Measurements from ENCODE around the gene CCNF. TPM values are rescaled to one million over a fixed set of nuclear protein-coding genes. Genes with fewer than 3 reads are reported as not detected.

Gene CCNF
- total RNA-seq, 1 donor from 2014 or later: 6.8 TPM

- Histone ChIP-seq H3K9me3 (ENCODE audit: control insufficient read depth in 3 of 3, low read length in 3 of 3) (no peaks in the 10 kb centered on the region), H3K36me3 (ENCODE audit: control insufficient read depth in 3 of 3, insufficient read depth in 3 of 3, low read length in 3 of 3) (no peaks in the 10 kb centered on the region), H3K4me1 (ENCODE audit: control insufficient read depth in 3 of 3, insufficient read depth in 3 of 3, low read length in 3 of 3) (peaks cover 29 to 65% (median 49%) of the 10 kb centered on the region in 3 donors), H3K9ac (ENCODE audit: low read depth in 1 of 3, low read length in 3 of 3) (no peak overlapping the region), H3K27ac (ENCODE audit: low read depth, low read length) (no peak overlapping the region), H3K27me3 (ENCODE audit: control insufficient read depth in 3 of 3, insufficient read depth in 3 of 3, low read length in 3 of 3) (peaks cover 14 to 43% (median 35%) of the 10 kb centered on the region in 3 donors), H3K4me3 (ENCODE audit: low read length in 3 of 3) (no peak overlapping the region)
Measured at GRCh38 chr16:2470603-2471015, 41.4 kb downstream of the CCNF start.

- Histone ChIP-seq H3K4me1 (ENCODE audit: control insufficient read depth in 3 of 3, insufficient read depth in 3 of 3, low read length in 3 of 3) (peaks cover 34 to 70% (median 55%) of the 10 kb centered on the region in 3 donors), H3K9me3 (ENCODE audit: control insufficient read depth in 3 of 3, low read length in 3 of 3) (no peaks in the 10 kb centered on the region), H3K36me3 (ENCODE audit: control insufficient read depth in 3 of 3, insufficient read depth in 3 of 3, low read length in 3 of 3) (no peaks in the 10 kb centered on the region), H3K4me3 (ENCODE audit: low read length in 3 of 3) (no peak within 1 kb of the TSS), H3K27ac (ENCODE audit: low read depth, low read length) (no peak within 1 kb of the TSS), H3K27me3 (ENCODE audit: control insufficient read depth in 3 of 3, insufficient read depth in 3 of 3, low read length in 3 of 3) (peaks cover 14 to 43% (median 35%) of the 10 kb centered on the region in 3 donors), H3K9ac (ENCODE audit: low read depth in 1 of 3, low read length in 3 of 3) (peak within 1 kb of the TSS in 1 of 3 donors; percentile 45)
Measured at GRCh38 chr16:2471016-2471652, 41.9 kb downstream of the CCNF start, which contains the start of gene NTN3. NTN3 (plus strand) TSS chr16:2471297; CDS start chr16:2471702, 405 bp downstream.

GRCh38 chr16:2471653-2472487, 42.6 kb downstream of the CCNF start:
- Histone ChIP-seq H3K9ac (ENCODE audit: low read depth in 1 of 3, low read length in 3 of 3) (peak overlapping the region in 1 of 3 donors; percentile 45), H3K36me3 (ENCODE audit: control insufficient read depth in 3 of 3, insufficient read depth in 3 of 3, low read length in 3 of 3) (no peaks in the 10 kb centered on the region), H3K27ac (ENCODE audit: low read depth, low read length) (no peak overlapping the region), H3K27me3 (ENCODE audit: control insufficient read depth in 3 of 3, insufficient read depth in 3 of 3, low read length in 3 of 3) (peaks cover 14 to 43% (median 35%) of the 10 kb centered on the region in 3 donors), H3K4me1 (ENCODE audit: control insufficient read depth in 3 of 3, insufficient read depth in 3 of 3, low read length in 3 of 3) (peaks cover 34 to 74% (median 55%) of the 10 kb centered on the region in 3 donors), H3K9me3 (ENCODE audit: control insufficient read depth in 3 of 3, low read length in 3 of 3) (no peaks in the 10 kb centered on the region), H3K4me3 (ENCODE audit: low read length in 3 of 3) (no peak overlapping the region)

GRCh38 chr16:2472488-2472864, 43.2 kb downstream of the CCNF start:
- Histone ChIP-seq H3K4me1 (ENCODE audit: control insufficient read depth in 3 of 3, insufficient read depth in 3 of 3, low read length in 3 of 3) (peaks cover 34 to 70% (median 51%) of the 10 kb centered on the region in 3 donors), H3K9ac (ENCODE audit: low read depth in 1 of 3, low read length in 3 of 3) (peak overlapping the region in 1 of 3 donors; percentile 33), H3K27me3 (ENCODE audit: control insufficient read depth in 3 of 3, insufficient read depth in 3 of 3, low read length in 3 of 3) (peaks cover 14 to 43% (median 35%) of the 10 kb centered on the region in 3 donors), H3K4me3 (ENCODE audit: low read length in 3 of 3) (no peak overlapping the region), H3K27ac (ENCODE audit: low read depth, low read length) (no peak overlapping the region), H3K36me3 (ENCODE audit: control insufficient read depth in 3 of 3, insufficient read depth in 3 of 3, low read length in 3 of 3) (no peaks in the 10 kb centered on the region), H3K9me3 (ENCODE audit: control insufficient read depth in 3 of 3, low read length in 3 of 3) (no peaks in the 10 kb centered on the region)

GRCh38 chr16:2472885-2473445, 43.7 kb downstream of the CCNF start:
- H3K4me1 ChIP-seq (ENCODE audit: control insufficient read depth in 3 of 3, insufficient read depth in 3 of 3, low read length in 3 of 3): peaks cover 34 to 67% (median 49%) of the 10 kb centered on the region in 3 donors
- H3K27me3 ChIP-seq (ENCODE audit: control insufficient read depth in 3 of 3, insufficient read depth in 3 of 3, low read length in 3 of 3): peaks cover 14 to 43% (median 35%) of the 10 kb centered on the region in 3 donors
- H3K4me3 ChIP-seq (ENCODE audit: low read length in 3 of 3): no peak overlapping the region

GRCh38 chr16:2473446-2473926, 44.2 kb downstream of the CCNF start:
- no peak overlapping the region for H3K9ac ChIP-seq (ENCODE audit: low read depth in 1 of 3, low read length in 3 of 3)
- H3K27me3 ChIP-seq (ENCODE audit: control insufficient read depth in 3 of 3, insufficient read depth in 3 of 3, low read length in 3 of 3): peaks cover 14 to 40% (median 32%) of the 10 kb centered on the region in 3 donors
- peaks cover 34 to 62% (median 44%) of the 10 kb centered on the region in 3 donors for H3K4me1 ChIP-seq (ENCODE audit: control insufficient read depth in 3 of 3, insufficient read depth in 3 of 3, low read length in 3 of 3)
- H3K36me3 ChIP-seq (ENCODE audit: control insufficient read depth in 3 of 3, insufficient read depth in 3 of 3, low read length in 3 of 3): no peaks in the 10 kb centered on the region
- no peak overlapping the region for H3K4me3 ChIP-seq (ENCODE audit: low read length in 3 of 3)
- H3K27ac ChIP-seq (ENCODE audit: low read depth, low read length): no peak overlapping the region
- no peaks in the 10 kb centered on the region for H3K9me3 ChIP-seq (ENCODE audit: control insufficient read depth in 3 of 3, low read length in 3 of 3)

More at GRCh38 chr16:2472885-2473445, 43.7 kb downstream of the CCNF start:
- Histone ChIP-seq H3K36me3 (ENCODE audit: control insufficient read depth in 3 of 3, insufficient read depth in 3 of 3, low read length in 3 of 3) (no peaks in the 10 kb centered on the region), H3K27ac (ENCODE audit: low read depth, low read length) (no peak overlapping the region), H3K9ac (ENCODE audit: low read depth in 1 of 3, low read length in 3 of 3) (no peak overlapping the region), H3K9me3 (ENCODE audit: control insufficient read depth in 3 of 3, low read length in 3 of 3) (no peaks in the 10 kb centered on the region)

GRCh38 chr16:2473999-2474876, 45.0 kb downstream of the CCNF start:
- Histone ChIP-seq H3K9me3 (ENCODE audit: control insufficient read depth in 3 of 3, low read length in 3 of 3) (no peaks in the 10 kb centered on the region), H3K4me3 (ENCODE audit: low read length in 3 of 3) (peak overlapping the region; percentile 68 to 75 (median 74)), H3K4me1 (ENCODE audit: control insufficient read depth in 3 of 3, insufficient read depth in 3 of 3, low read length in 3 of 3) (peaks cover 29 to 55% (median 39%) of the 10 kb centered on the region in 3 donors), H3K27ac (ENCODE audit: low read depth, low read length) (peak overlapping the region; percentile 64), H3K36me3 (ENCODE audit: control insufficient read depth in 3 of 3, insufficient read depth in 3 of 3, low read length in 3 of 3) (no peaks in the 10 kb centered on the region), H3K27me3 (ENCODE audit: control insufficient read depth in 3 of 3, insufficient read depth in 3 of 3, low read length in 3 of 3) (peaks cover 14 to 38% (median 32%) of the 10 kb centered on the region in 3 donors), H3K9ac (ENCODE audit: low read depth in 1 of 3, low read length in 3 of 3) (peak overlapping the region; percentile 61 to 82 (median 79))

- peaks cover 22 to 49% (median 32%) of the 10 kb centered on the region in 3 donors for H3K4me1 ChIP-seq (ENCODE audit: control insufficient read depth in 3 of 3, insufficient read depth in 3 of 3, low read length in 3 of 3)
- H3K27ac ChIP-seq (ENCODE audit: low read depth, low read length): peak within 1 kb of the TSS; percentile 64
- H3K9ac ChIP-seq (ENCODE audit: low read depth in 1 of 3, low read length in 3 of 3): peak within 1 kb of the TSS; percentile 61 to 82 (median 79)
- H3K27me3 ChIP-seq (ENCODE audit: control insufficient read depth in 3 of 3, insufficient read depth in 3 of 3, low read length in 3 of 3): peaks cover 10 to 31% (median 27%) of the 10 kb centered on the region in 3 donors
- H3K36me3 ChIP-seq (ENCODE audit: control insufficient read depth in 3 of 3, insufficient read depth in 3 of 3, low read length in 3 of 3): no peaks in the 10 kb centered on the region
- no peaks in the 10 kb centered on the region for H3K9me3 ChIP-seq (ENCODE audit: control insufficient read depth in 3 of 3, low read length in 3 of 3)
- H3K4me3 ChIP-seq (ENCODE audit: low read length in 3 of 3): peak within 1 kb of the TSS; percentile 68 to 75 (median 74)
Measured at GRCh38 chr16:2474877-2475412, 45.7 kb downstream of the CCNF start, which contains the start of gene TBC1D24. TBC1D24 (plus strand) TSS chr16:2475127; CDS start chr16:2496149, 21,022 bp downstream.
